Activated CD8-positive, alpha-beta memory T cell treated with anti-CD3 and anti-CD28 coated beads, Interleukin-2, amount 50 U/mL, for 48 hours (primary cell): ENCODE data around the gene ERBB2.

ENCODE experiments used
- DNase-seq: peaks from one replicate; pipeline ENCODE4 v3.0.0-alpha.2; 2020

ERBB2 gene

GRCh38 chr17:39765766-39766165, 65.9 kb downstream of the ERBB2 start:
- DNase-seq: no peak

DNA sequence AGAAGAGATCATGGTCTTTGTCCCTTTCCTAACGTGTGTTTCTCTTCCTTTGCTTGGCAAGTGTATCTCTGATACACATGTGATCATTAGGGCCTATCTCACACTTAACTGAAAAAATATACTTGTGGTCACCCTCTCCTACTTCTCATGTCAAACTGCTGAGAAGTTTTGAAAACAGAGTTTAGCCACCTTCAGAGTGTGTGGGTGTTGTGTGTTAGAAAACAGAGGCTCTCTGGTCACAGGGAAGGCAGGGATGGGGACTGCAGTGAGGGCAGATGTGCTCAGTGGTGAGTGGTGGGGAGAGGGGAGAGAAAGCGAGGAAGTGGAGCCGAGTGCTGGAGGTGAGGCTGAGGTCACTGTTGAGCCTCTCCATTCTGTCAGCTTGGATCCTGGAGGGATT, 67.3 kb downstream of the ERBB2 start:
- DNase-seq: no peak

DNA sequence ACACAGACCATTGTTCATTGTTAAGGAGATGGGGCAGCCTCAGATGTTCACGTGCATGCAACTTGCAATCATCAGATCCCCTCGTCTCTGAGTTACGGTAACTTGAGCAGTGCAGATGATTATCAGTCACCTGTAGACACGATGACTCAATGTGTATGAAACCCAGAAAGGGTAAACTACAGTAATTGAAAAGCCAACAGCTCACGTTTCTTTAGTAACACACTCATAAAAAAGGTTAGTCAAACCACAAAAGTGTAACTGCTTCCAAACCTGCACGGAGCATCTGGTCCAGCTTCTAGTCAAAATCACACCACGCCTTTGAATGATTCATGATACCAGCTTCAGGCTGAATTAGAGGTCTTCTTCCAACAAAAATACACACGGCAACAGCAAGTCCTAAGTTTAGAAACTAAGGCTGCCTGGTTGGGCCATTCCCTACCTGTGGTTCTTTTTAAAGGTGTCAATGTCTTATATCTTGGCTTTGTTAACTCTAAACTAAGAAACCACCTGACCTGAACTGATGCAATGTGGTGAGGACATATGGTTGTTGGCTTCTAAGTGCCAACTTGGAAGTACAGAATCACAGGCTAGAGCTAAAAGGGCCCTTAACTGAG, 70.2 kb downstream of the ERBB2 start:
- DNase-seq: no peak

- DNase-seq: no peak
Measured at GRCh38 chr17:39772415-39772814, 72.6 kb downstream of the ERBB2 start.

- no peak for DNase-seq
Measured at GRCh38 chr17:39772987-39773934, 73.4 kb downstream of the ERBB2 start.

DNA sequence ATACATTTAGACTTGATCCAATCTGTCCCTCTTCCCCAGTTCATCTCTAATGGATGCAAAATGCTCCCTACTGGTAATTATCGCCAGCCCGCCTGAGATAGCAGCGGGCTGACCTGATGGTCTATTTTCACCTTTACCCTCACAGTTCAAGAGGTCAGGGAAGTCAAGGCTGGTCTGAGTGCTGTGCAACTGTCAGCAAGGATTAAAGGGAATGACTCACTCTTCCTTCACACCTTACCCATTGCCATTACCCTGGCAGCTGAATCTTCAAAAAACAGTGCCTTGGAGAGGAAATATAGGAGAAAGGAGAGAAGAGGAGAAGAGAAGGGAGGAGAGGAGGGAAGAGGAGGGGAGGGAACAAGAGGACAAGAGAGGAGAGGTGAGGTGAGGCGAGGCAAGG, 74.2 kb downstream of the ERBB2 start:
- no peak for DNase-seq

DNA sequence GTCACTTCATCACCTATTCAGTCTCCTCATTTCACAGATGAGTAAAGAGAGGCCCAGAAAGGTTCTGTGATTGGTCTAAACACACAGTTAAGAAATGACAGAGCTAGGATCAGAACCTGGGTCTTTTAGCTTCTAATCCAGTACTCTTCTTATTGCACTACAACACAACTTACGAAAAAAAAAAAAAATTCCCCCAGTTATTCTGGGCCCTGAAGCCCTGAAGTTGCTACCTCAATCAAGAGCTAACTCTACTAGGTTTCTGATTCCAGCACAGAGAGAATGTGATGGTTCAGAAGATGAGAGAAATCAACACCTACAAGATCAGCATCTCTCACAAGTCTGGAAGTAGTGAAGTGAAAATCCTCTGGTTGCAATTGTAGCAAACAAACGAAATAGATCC, 75.2 kb downstream of the ERBB2 start:
- DNase-seq: no peak

DNA sequence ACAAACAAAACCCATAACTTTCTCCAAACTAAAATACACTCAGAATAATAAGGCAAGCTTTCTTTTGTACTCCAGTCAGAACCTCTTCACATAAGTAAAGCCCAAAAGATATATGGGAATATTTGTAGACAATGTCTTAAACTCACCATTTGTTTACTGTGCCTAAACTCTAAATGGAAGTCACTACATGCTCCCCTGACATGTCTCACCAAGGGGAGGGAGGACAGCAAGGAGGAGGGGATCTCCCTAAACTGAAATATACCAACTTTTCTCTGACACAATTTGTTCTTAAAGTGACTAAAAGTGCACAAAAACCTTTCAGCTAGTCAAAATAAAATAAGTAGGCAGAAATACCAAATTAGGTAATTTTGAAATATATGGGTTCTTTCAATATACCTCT, 76.4 kb downstream of the ERBB2 start:
- no peak for DNase-seq

GRCh38 chr17:39777534-39778365, 77.9 kb downstream of the ERBB2 start:
- DNase-seq: no peak
